HCT116 (cell line): ENCODE measurements around the gene MLLT3. TPM values are rescaled to one million over a fixed set of nuclear protein-coding genes. Genes with fewer than 3 reads are reported as not detected.

ENCODE experiments used
- ATAC-seq: fragments of 200-7000 bp; cut with Tn5 transposase; 2 replicates; pipeline ENCODE4 v1.9.1; 2020; ENCODE audit warnings: mild to moderate bottlenecking, moderate library complexity
- BruUV-seq: library from RNA; stranded (reverse); fragments of 400-500 nt; replicated peaks from 2 replicates; lab custom pipeline; 2021; lab: Mats Ljungman, UMichigan
- CTCF ChIA-PET: fragments of 300-600 bp; sonication (Branson Sonifier 250); formaldehyde crosslinking; loops from one replicate; lab custom pipeline; 2021; ENCODE audit warnings: antibody characterized with exemption; lab: Charles Lee
- POLR2A ChIA-PET: fragments of 300-600, 350-600 bp; sonication (Branson Sonifier 250); formaldehyde crosslinking; loops from one replicate; lab custom pipeline; 2021; ENCODE audit warnings: antibody characterized with exemption; lab: Charles Lee
- RAD21 ChIA-PET, 2 experiments: fragments of 300-600 bp; sonication (Branson Sonifier 250); formaldehyde crosslinking; loops; one replicate each; lab custom pipeline; 2023; ENCODE audit warnings: low total read pairs in 2 of 2; ENCODE audit not compliant: uncharacterized antibody in 2 of 2, unreplicated experiment in 2 of 2, low non-redundant PET in 1 of 2; lab: Charles Lee
- DNase-seq: peaks from one replicate; pipeline ENCODE4 v3.0.0-alpha.2; 2010; ENCODE audit warnings: low read depth, low spot score
- H2AFZ ChIP-seq: fragments of 200-600 bp; shearing (Covaris generic), sonication (generic); 2 replicates; pipeline ENCODE4 v1.6.1; 2017; ENCODE audit warnings: low read depth, mixed run types, mixed read lengths, antibody characterized with exemption, low read length; ENCODE audit not compliant: poor library complexity, severe bottlenecking
- H3K27ac ChIP-seq: 2 replicates; pipeline ENCODE4 v1.5.1; 2012; ENCODE audit warnings: low read depth, low read length
- H3K27me3 ChIP-seq: fragments of 200-600 bp; sonication (generic); 2 replicates; pipeline ENCODE4 v1.6.1; 2016; ENCODE audit warnings: mixed run types, low read length, mixed read lengths; ENCODE audit not compliant: insufficient read depth
- H3K36me3 ChIP-seq, 2 experiments: fragments of 200-500 bp in 1 of 2; fragments of 200-600 bp in 1 of 2; sonication (Bioruptor generic) in 1 of 2; sonication (generic) in 1 of 2; 2 replicates each; pipeline versions ENCODE4 v1.5.1 to v1.6.1; 2014 to 2016; ENCODE audit warnings: low read length in 2 of 2, inconsistent platforms in 1 of 2, mixed read lengths in 1 of 2, mixed run types in 1 of 2; ENCODE audit not compliant: insufficient read depth in 2 of 2, control insufficient read depth in 1 of 2
- H3K4me1 ChIP-seq, 2 experiments: fragments of 200-600 bp in 1 of 2; sonication (generic) in 1 of 2; 2 replicates each; pipeline versions ENCODE4 v1.5.1 to v1.6.1; 2012 to 2017; ENCODE audit warnings: low read length in 2 of 2, inconsistent platforms in 1 of 2, mild to moderate bottlenecking in 1 of 2, mixed read lengths in 1 of 2, mixed run types in 1 of 2, moderate library complexity in 1 of 2; ENCODE audit not compliant: insufficient read depth in 2 of 2, control insufficient read depth in 1 of 2
- H3K4me2 ChIP-seq: fragments of 200-600 bp; sonication (generic); 2 replicates; pipeline ENCODE4 v1.6.1; 2017; ENCODE audit warnings: mixed run types, low read length, mixed read lengths
- H3K4me3 ChIP-seq, 2 experiments: fragments of 200-600 bp in 1 of 2; sonication (generic) in 1 of 2; replicated peaks in 1 of 2; 2 replicates each; pipeline ENCODE4 v1.5.1; 2011 to 2016; ENCODE audit warnings: low read length in 2 of 2, control low read depth in 1 of 2, low read depth in 1 of 2, mild to moderate bottlenecking in 1 of 2, mixed read lengths in 1 of 2, mixed run types in 1 of 2
- H3K79me2 ChIP-seq: fragments of 200-600 bp; sonication (generic); 2 replicates; pipeline ENCODE4 v1.6.1; 2017; ENCODE audit warnings: mild to moderate bottlenecking, mixed run types, low read length, moderate library complexity, mixed read lengths; ENCODE audit not compliant: insufficient read depth
- H3K9ac ChIP-seq: fragments of 200-600 bp; sonication (generic); 2 replicates; pipeline ENCODE4 v1.6.1; 2016; ENCODE audit warnings: low read length, mixed read lengths
- H3K9me2 ChIP-seq: fragments of 200-600 bp; sonication (generic), shearing (Covaris generic); 2 replicates; pipeline ENCODE4 v1.6.1; 2017; ENCODE audit warnings: mixed run types, mild to moderate bottlenecking, moderate library complexity; ENCODE audit not compliant: insufficient read depth
- H3K9me3 ChIP-seq, 2 experiments: fragments of 200-500 bp in 1 of 2; fragments of 200-600 bp in 1 of 2; sonication (Bioruptor generic) in 1 of 2; sonication (generic) in 1 of 2; 2 replicates each; pipeline ENCODE4 v1.6.1; 2014 to 2017; ENCODE audit warnings: low read length in 2 of 2, mixed read lengths in 2 of 2, inconsistent platforms in 1 of 2, low read depth in 1 of 2, mild to moderate bottlenecking in 1 of 2, mixed run types in 1 of 2, moderate library complexity in 1 of 2; ENCODE audit not compliant: control insufficient read depth in 1 of 2, insufficient read depth in 1 of 2
- H4K20me1 ChIP-seq: fragments of 200-600 bp; sonication (generic), shearing (Covaris generic); 2 replicates; pipeline ENCODE4 v1.6.1; 2017; ENCODE audit warnings: mixed run types, mild to moderate bottlenecking, moderate library complexity; ENCODE audit not compliant: insufficient read depth
- CBX3 ChIP-seq: IDR thresholded peaks from 2 replicates; pipeline ENCODE4 v1.6.1; 2012; ENCODE audit warnings: low read depth
- CTCF ChIP-seq, 3 experiments: fragments of 200-600 bp in 1 of 3; sonication (generic) in 1 of 3; IDR thresholded peaks in 2 of 3; conservative IDR thresholded peaks in 1 of 3; 2 replicates each; pipeline ENCODE4 v1.5.1; 2012 to 2017; ENCODE audit warnings: low read depth in 2 of 3, low read length in 2 of 3, antibody characterized with exemption in 1 of 3, borderline replicate concordance in 1 of 3, control low read depth in 1 of 3, mild to moderate bottlenecking in 1 of 3, mixed read lengths in 1 of 3, mixed run types in 1 of 3, moderate library complexity in 1 of 3; ENCODE audit not compliant: insufficient read depth in 1 of 3
- EZH2 ChIP-seq: fragments of 200-600 bp; sonication (generic); IDR thresholded peaks from 2 replicates; pipeline ENCODE4 v1.6.1; 2017; ENCODE audit warnings: antibody characterized with exemption, mixed run types
- JUND ChIP-seq: IDR thresholded peaks from 2 replicates; pipeline ENCODE4 v1.6.1; 2012
- MAX ChIP-seq: IDR thresholded peaks from 2 replicates; pipeline ENCODE4 v1.6.1; 2012
- POLR2A ChIP-seq: IDR thresholded peaks from 2 replicates; pipeline ENCODE4 v1.7.0; 2011; ENCODE audit warnings: borderline replicate concordance; ENCODE audit not compliant: insufficient read depth, insufficient read length; ENCODE audit errors: extremely low read depth
- REST ChIP-seq: IDR thresholded peaks from 2 replicates; pipeline ENCODE4 v1.6.1; 2012; ENCODE audit warnings: low read depth
- SIN3A ChIP-seq: IDR thresholded peaks from 2 replicates; pipeline ENCODE4 v1.6.1; 2012; ENCODE audit warnings: low read depth
- TCF7L2 ChIP-seq: IDR thresholded peaks from 2 replicates; pipeline ENCODE4 v1.7.0; 2011; ENCODE audit warnings: borderline replicate concordance, inconsistent platforms; ENCODE audit not compliant: insufficient read depth, insufficient read length; ENCODE audit errors: extremely low read depth
- YY1 ChIP-seq: IDR thresholded peaks from 2 replicates; pipeline ENCODE4 v1.6.1; 2011; ENCODE audit warnings: low read length, low read depth, moderate library complexity, mild to moderate bottlenecking; ENCODE audit not compliant: insufficient replicate concordance; ENCODE audit errors: extremely low read depth
- ZNF274 ChIP-seq: fragments of 200-500 bp; sonication (Bioruptor generic); IDR thresholded peaks from 2 replicates; pipeline ENCODE4 v1.6.1; 2014; ENCODE audit warnings: mild to moderate bottlenecking, low read depth, low read length, inconsistent platforms
- intact Hi-C: fragments of 100-400 bp; cut with micrococcal nuclease; formaldehyde crosslinking; loops from 2 replicates; pipeline ENCODE4 v1.10.0; 2022
- total RNA-seq: library from RNA; stranded (reverse); gene quantifications from one replicate; pipeline ENCODE4 v1.2.1, GENCODE V29; 2021; ENCODE audit not compliant: unreplicated experiment

The MLLT3 gene
- total RNA-seq, 1 experiment from 2014 or later, result 4.3 TPM

GRCh38 chr9:20511686-20512085, 110.6 kb downstream of the MLLT3 start:
- ChIA-PET CTCF (interaction anchor here (2.0 kb wide), 1 partner anchor 13 kb away, joined by 7 read pairs; no protein-coding TSS in a partner anchor), RAD21 (no interaction called here)
- no peak for ATAC-seq

More at GRCh38 chr9:20511686-20512085, 110.6 kb downstream of the MLLT3 start:
- Histone ChIP-seq H3K9ac (no peak overlapping the region), H4K20me1 (no peaks in the 10 kb centered on the region), H3K36me3 (no peaks in the 10 kb centered on the region), H3K27ac (no peak overlapping the region), H3K9me2 (no peaks in the 10 kb centered on the region), H3K4me3 (no peak overlapping the region), H2AFZ (no peak overlapping the region)
- no TSS peak for BruUV-seq
- POLR2A ChIA-PET, result no interaction called here
- no peak for DNase-seq
- TF ChIP-seq EZH2, result no peak
- TF ChIP-seq ZNF274, result no peak
- TF ChIP-seq TCF7L2, result no peak
- TF ChIP-seq CBX3, result no peak
- TF ChIP-seq SIN3A, result no peak
- TF ChIP-seq REST, result no peak
- TF ChIP-seq JUND, result no peak
- no peak for TF ChIP-seq MAX
- TF ChIP-seq POLR2A, result no peak
- no peak for TF ChIP-seq CTCF (IDR thresholded peaks at IDR 0.05 in 2 of 3, conservative IDR thresholded peaks at IDR 0.05 in 1 of 3; ENCODE audit: borderline replicate concordance in 1 of 3, insufficient read depth in 1 of 3, low read depth in 2 of 3, low read length in 2 of 3)
- TF ChIP-seq YY1, result no peak
- TF ChIP-seq, all 23 proteins: peak for 0
- intact Hi-C loops, result no loop called here
- H3K4me1 ChIP-seq, result peaks cover 0 to 6% of the 10 kb centered on the region in 2 experiments; a peak in 1 of 4 replicates
- H3K4me2 ChIP-seq, result no peak overlapping the region
- no peaks in the 10 kb centered on the region for H3K9me3 ChIP-seq
- peaks cover 6% of the 10 kb centered on the region; the same call in 1 of the 2 replicates for H3K27me3 ChIP-seq
- no peaks in the 10 kb centered on the region for H3K79me2 ChIP-seq
